ENCODE data around the gene LGALS8.
"Not testable (repeated sequence)": the region's sequence is repeated elsewhere in the genome, so short reads cannot be mapped to it uniquely, and the experiment has no call there.

The LGALS8 gene

GRCh38 chr1:236575523-236575922, 51.7 kb downstream of the LGALS8 start:
- Histone ChIP-seq H3K27ac (no peak overlapping the region), H3K27me3 (replicated peaks) (no peaks in the 10 kb centered on the region), H3K4me3 (ENCODE audit: low read depth, low read length) (no peak overlapping the region), H3K36me3 (replicated peaks) (peaks cover 72% of the 10 kb centered on the region)
- no peak for TF ChIP-seq CTCF (IDR thresholded peaks at IDR 0.05; ENCODE audit: low read depth, low read length, missing control alignments)
- in situ Hi-C loops (cut with HindIII; ENCODE audit: low pct_ligation_motif_present, low sequenced_read_pairs): no loop called here
- no peak for DNase-seq

GRCh38 chr1:236576004-236576403, 52.2 kb downstream of the LGALS8 start:
- Histone ChIP-seq H3K4me3 (ENCODE audit: low read depth, low read length) (no peak overlapping the region), H3K36me3 (replicated peaks) (peaks cover 70% of the 10 kb centered on the region), H3K27ac (no peak overlapping the region), H3K27me3 (replicated peaks) (no peaks in the 10 kb centered on the region)
- in situ Hi-C loops (cut with HindIII; ENCODE audit: low pct_ligation_motif_present, low sequenced_read_pairs): no loop called here
- DNase-seq: peak; percentile 12
- no peak for TF ChIP-seq CTCF (IDR thresholded peaks at IDR 0.05; ENCODE audit: low read depth, low read length, missing control alignments)

GRCh38 chr1:236577041-236577440, 53.3 kb downstream of the LGALS8 start:
- H3K27ac ChIP-seq; DNase-seq; in situ Hi-C loops (cut with HindIII; ENCODE audit: low pct_ligation_motif_present, low sequenced_read_pairs); H3K27me3 ChIP-seq (replicated peaks); H3K4me3 ChIP-seq (ENCODE audit: low read depth, low read length): not testable (repeated sequence)
- peaks cover 64% of the 10 kb centered on the region for H3K36me3 ChIP-seq (replicated peaks)

GRCh38 chr1:236578661-236579060, 54.9 kb downstream of the LGALS8 start:
- Histone ChIP-seq H3K27me3 (replicated peaks) (no peaks in the 10 kb centered on the region), H3K27ac (no peak overlapping the region), H3K36me3 (replicated peaks) (peaks cover 67% of the 10 kb centered on the region), H3K4me3 (ENCODE audit: low read depth, low read length) (no peak overlapping the region)
- no peak for DNase-seq
- in situ Hi-C loops (cut with HindIII; ENCODE audit: low pct_ligation_motif_present, low sequenced_read_pairs): no loop called here
- TF ChIP-seq CTCF (IDR thresholded peaks at IDR 0.05; ENCODE audit: low read depth, low read length, missing control alignments): no peak

- in situ Hi-C loops (cut with HindIII; ENCODE audit: low pct_ligation_motif_present, low sequenced_read_pairs); H3K4me3 ChIP-seq (ENCODE audit: low read depth, low read length); H3K27ac ChIP-seq; H3K27me3 ChIP-seq (replicated peaks); DNase-seq: not testable (repeated sequence)
- H3K36me3 ChIP-seq (replicated peaks): peaks cover 70% of the 10 kb centered on the region
Observed at GRCh38 chr1:236580404-236580803, 56.6 kb downstream of the LGALS8 start.

GRCh38 chr1:236581528-236581927, 57.7 kb downstream of the LGALS8 start:
- TF ChIP-seq CTCF (IDR thresholded peaks at IDR 0.05; ENCODE audit: low read depth, low read length, missing control alignments): no peak
- Histone ChIP-seq H3K4me3 (ENCODE audit: low read depth, low read length) (no peak overlapping the region), H3K27me3 (replicated peaks) (no peaks in the 10 kb centered on the region), H3K27ac (no peak overlapping the region), H3K36me3 (replicated peaks) (peaks cover 67% of the 10 kb centered on the region)
- no peak for DNase-seq
- in situ Hi-C loops (cut with HindIII; ENCODE audit: low pct_ligation_motif_present, low sequenced_read_pairs): no loop called here

- no peak for TF ChIP-seq CTCF (IDR thresholded peaks at IDR 0.05; ENCODE audit: low read depth, low read length, missing control alignments)
- in situ Hi-C loops (cut with HindIII; ENCODE audit: low pct_ligation_motif_present, low sequenced_read_pairs): no loop called here
- Histone ChIP-seq H3K36me3 (replicated peaks) (peaks cover 51% of the 10 kb centered on the region), H3K27me3 (replicated peaks) (no peaks in the 10 kb centered on the region), H3K4me3 (ENCODE audit: low read depth, low read length) (no peak overlapping the region), H3K27ac (no peak overlapping the region)
- DNase-seq: no peak
Observed at GRCh38 chr1:236589531-236589930, 65.7 kb downstream of the LGALS8 start.
